HCT116 (cell line): ENCODE results near the gene PLCG2. TPM values are rescaled to one million over a fixed set of nuclear protein-coding genes. Genes with fewer than 3 reads are reported as not detected.

ENCODE experiments used
- ATAC-seq: fragments of 200-7000 bp; cut with Tn5 transposase; 2 replicates; pipeline ENCODE4 v1.9.1; 2020; ENCODE audit warnings: mild to moderate bottlenecking, moderate library complexity
- BruUV-seq: library from RNA; stranded (reverse); fragments of 400-500 nt; replicated peaks from 2 replicates; lab custom pipeline; 2021; lab: Mats Ljungman, UMichigan
- CTCF ChIA-PET: fragments of 300-600 bp; sonication (Branson Sonifier 250); formaldehyde crosslinking; loops from one replicate; lab custom pipeline; 2021; ENCODE audit warnings: antibody characterized with exemption; lab: Charles Lee
- POLR2A ChIA-PET: fragments of 300-600, 350-600 bp; sonication (Branson Sonifier 250); formaldehyde crosslinking; loops from one replicate; lab custom pipeline; 2021; ENCODE audit warnings: antibody characterized with exemption; lab: Charles Lee
- RAD21 ChIA-PET, 2 experiments: fragments of 300-600 bp; sonication (Branson Sonifier 250); formaldehyde crosslinking; loops; one replicate each; lab custom pipeline; 2023; ENCODE audit warnings: low total read pairs in 2 of 2; ENCODE audit not compliant: uncharacterized antibody in 2 of 2, unreplicated experiment in 2 of 2, low non-redundant PET in 1 of 2; lab: Charles Lee
- DNase-seq: peaks from one replicate; pipeline ENCODE4 v3.0.0-alpha.2; 2010; ENCODE audit warnings: low read depth, low spot score
- H2AFZ ChIP-seq: fragments of 200-600 bp; shearing (Covaris generic), sonication (generic); 2 replicates; pipeline ENCODE4 v1.6.1; 2017; ENCODE audit warnings: low read depth, mixed run types, mixed read lengths, antibody characterized with exemption, low read length; ENCODE audit not compliant: poor library complexity, severe bottlenecking
- H3K27ac ChIP-seq: 2 replicates; pipeline ENCODE4 v1.5.1; 2012; ENCODE audit warnings: low read depth, low read length
- H3K27me3 ChIP-seq: fragments of 200-600 bp; sonication (generic); 2 replicates; pipeline ENCODE4 v1.6.1; 2016; ENCODE audit warnings: mixed run types, low read length, mixed read lengths; ENCODE audit not compliant: insufficient read depth
- H3K36me3 ChIP-seq, 2 experiments: fragments of 200-500 bp in 1 of 2; fragments of 200-600 bp in 1 of 2; sonication (Bioruptor generic) in 1 of 2; sonication (generic) in 1 of 2; 2 replicates each; pipeline versions ENCODE4 v1.5.1 to v1.6.1; 2014 to 2016; ENCODE audit warnings: low read length in 2 of 2, inconsistent platforms in 1 of 2, mixed read lengths in 1 of 2, mixed run types in 1 of 2; ENCODE audit not compliant: insufficient read depth in 2 of 2, control insufficient read depth in 1 of 2
- H3K4me1 ChIP-seq, 2 experiments: fragments of 200-600 bp in 1 of 2; sonication (generic) in 1 of 2; 2 replicates each; pipeline versions ENCODE4 v1.5.1 to v1.6.1; 2012 to 2017; ENCODE audit warnings: low read length in 2 of 2, inconsistent platforms in 1 of 2, mild to moderate bottlenecking in 1 of 2, mixed read lengths in 1 of 2, mixed run types in 1 of 2, moderate library complexity in 1 of 2; ENCODE audit not compliant: insufficient read depth in 2 of 2, control insufficient read depth in 1 of 2
- H3K4me2 ChIP-seq: fragments of 200-600 bp; sonication (generic); 2 replicates; pipeline ENCODE4 v1.6.1; 2017; ENCODE audit warnings: mixed run types, low read length, mixed read lengths
- H3K4me3 ChIP-seq, 2 experiments: fragments of 200-600 bp in 1 of 2; sonication (generic) in 1 of 2; replicated peaks in 1 of 2; 2 replicates each; pipeline ENCODE4 v1.5.1; 2011 to 2016; ENCODE audit warnings: low read length in 2 of 2, control low read depth in 1 of 2, low read depth in 1 of 2, mild to moderate bottlenecking in 1 of 2, mixed read lengths in 1 of 2, mixed run types in 1 of 2
- H3K79me2 ChIP-seq: fragments of 200-600 bp; sonication (generic); 2 replicates; pipeline ENCODE4 v1.6.1; 2017; ENCODE audit warnings: mild to moderate bottlenecking, mixed run types, low read length, moderate library complexity, mixed read lengths; ENCODE audit not compliant: insufficient read depth
- H3K9ac ChIP-seq: fragments of 200-600 bp; sonication (generic); 2 replicates; pipeline ENCODE4 v1.6.1; 2016; ENCODE audit warnings: low read length, mixed read lengths
- H3K9me2 ChIP-seq: fragments of 200-600 bp; sonication (generic), shearing (Covaris generic); 2 replicates; pipeline ENCODE4 v1.6.1; 2017; ENCODE audit warnings: mixed run types, mild to moderate bottlenecking, moderate library complexity; ENCODE audit not compliant: insufficient read depth
- H3K9me3 ChIP-seq, 2 experiments: fragments of 200-500 bp in 1 of 2; fragments of 200-600 bp in 1 of 2; sonication (Bioruptor generic) in 1 of 2; sonication (generic) in 1 of 2; 2 replicates each; pipeline ENCODE4 v1.6.1; 2014 to 2017; ENCODE audit warnings: low read length in 2 of 2, mixed read lengths in 2 of 2, inconsistent platforms in 1 of 2, low read depth in 1 of 2, mild to moderate bottlenecking in 1 of 2, mixed run types in 1 of 2, moderate library complexity in 1 of 2; ENCODE audit not compliant: control insufficient read depth in 1 of 2, insufficient read depth in 1 of 2
- H4K20me1 ChIP-seq: fragments of 200-600 bp; sonication (generic), shearing (Covaris generic); 2 replicates; pipeline ENCODE4 v1.6.1; 2017; ENCODE audit warnings: mixed run types, mild to moderate bottlenecking, moderate library complexity; ENCODE audit not compliant: insufficient read depth
- CEBPB ChIP-seq: IDR thresholded peaks from 2 replicates; pipeline ENCODE4 v1.6.1; 2012; ENCODE audit warnings: low read depth
- EGR1 ChIP-seq: IDR thresholded peaks from 2 replicates; pipeline ENCODE4 v1.6.1; 2012; ENCODE audit warnings: low read depth
- EZH2 ChIP-seq: fragments of 200-600 bp; sonication (generic); IDR thresholded peaks from 2 replicates; pipeline ENCODE4 v1.6.1; 2017; ENCODE audit warnings: antibody characterized with exemption, mixed run types
- RAD21 ChIP-seq: IDR thresholded peaks from 2 replicates; pipeline ENCODE4 v1.6.1; 2012; ENCODE audit warnings: low read depth, mild to moderate bottlenecking
- SIN3A ChIP-seq: IDR thresholded peaks from 2 replicates; pipeline ENCODE4 v1.6.1; 2012; ENCODE audit warnings: low read depth
- SP1 ChIP-seq: IDR thresholded peaks from 2 replicates; pipeline ENCODE4 v1.6.1; 2012; ENCODE audit warnings: low read depth
- SRF ChIP-seq: IDR thresholded peaks from 2 replicates; pipeline ENCODE4 v1.6.1; 2012; ENCODE audit warnings: low read depth
- ZFX ChIP-seq: fragments of 450-650 bp; IDR thresholded peaks from 2 replicates; pipeline ENCODE4 v1.6.1; 2017
- intact Hi-C: fragments of 100-400 bp; cut with micrococcal nuclease; formaldehyde crosslinking; loops from 2 replicates; pipeline ENCODE4 v1.10.0; 2022
- total RNA-seq: library from RNA; stranded (reverse); gene quantifications from one replicate; pipeline ENCODE4 v1.2.1, GENCODE V29; 2021; ENCODE audit not compliant: unreplicated experiment
- TF ChIP-seq, protein P1 (sequence below): IDR thresholded peaks from 2 replicates; pipeline ENCODE4 v1.6.1; 2012
- TF ChIP-seq, protein P2 (sequence below), 3 experiments: fragments of 200-600 bp in 1 of 3; sonication (generic) in 1 of 3; IDR thresholded peaks in 2 of 3; conservative IDR thresholded peaks in 1 of 3; 2 replicates each; pipeline ENCODE4 v1.5.1; 2012 to 2017; ENCODE audit warnings: low read depth in 2 of 3, low read length in 2 of 3, antibody characterized with exemption in 1 of 3, borderline replicate concordance in 1 of 3, control low read depth in 1 of 3, mild to moderate bottlenecking in 1 of 3, mixed read lengths in 1 of 3, mixed run types in 1 of 3, moderate library complexity in 1 of 3; ENCODE audit not compliant: insufficient read depth in 1 of 3

The PLCG2 gene
- total RNA-seq, 1 experiment from 2014 or later: 31.2 TPM

DNA sequence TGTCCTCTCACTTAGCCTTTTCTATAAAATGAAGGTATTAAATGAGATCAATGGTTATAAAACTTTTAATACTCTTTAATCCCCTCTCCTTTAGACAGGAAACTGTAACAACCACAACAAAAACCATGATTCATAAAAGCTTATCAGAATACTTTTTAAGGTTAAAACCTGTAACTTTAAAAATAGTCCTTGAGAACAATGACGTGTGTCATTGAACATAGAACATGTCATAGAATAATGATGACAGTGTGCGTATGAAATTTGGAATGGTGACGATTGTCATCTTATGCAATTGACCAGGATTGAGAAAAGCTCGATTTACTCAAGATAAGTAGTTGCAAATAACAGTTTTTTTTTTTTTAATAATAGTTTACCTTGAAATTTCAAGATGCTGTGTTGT lies 94.1 kb downstream of the PLCG2 start:
- DNase-seq: no peak
- no TSS peak for BruUV-seq
- ATAC-seq: no peak
- RAD21 ChIA-PET: interaction anchor here in 1 of 2 experiments (1.4 kb wide), 1 partner anchor 112 kb away, joined by 4 read pairs; no protein-coding TSS in a partner anchor
- Histone ChIP-seq H3K4me2 (no peak overlapping the region), H3K36me3 (no peaks in the 10 kb centered on the region), H3K9me2 (no peaks in the 10 kb centered on the region; the same call in 1 of the 2 replicates), H3K9me3 (no peaks in the 10 kb centered on the region), H3K27me3 (no peaks in the 10 kb centered on the region), H2AFZ (no peak overlapping the region), H3K79me2 (no peaks in the 10 kb centered on the region), H3K4me1 (no peaks in the 10 kb centered on the region), H3K27ac (no peak overlapping the region), H3K9ac (no peak overlapping the region), H4K20me1 (no peaks in the 10 kb centered on the region), H3K4me3 (no peak overlapping the region)
- TF ChIP-seq EZH2 (no peak), ZFX (no peak), SRF (no peak), SIN3A (no peak), EGR1 (no peak), CEBPB (no peak)
- TF ChIP-seq, protein P1, sequence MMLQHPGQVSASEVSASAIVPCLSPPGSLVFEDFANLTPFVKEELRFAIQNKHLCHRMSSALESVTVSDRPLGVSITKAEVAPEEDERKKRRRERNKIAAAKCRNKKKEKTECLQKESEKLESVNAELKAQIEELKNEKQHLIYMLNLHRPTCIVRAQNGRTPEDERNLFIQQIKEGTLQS: no peak
- POLR2A ChIA-PET: interaction anchor here (2.1 kb wide), 1 partner anchor 18 kb away, joined by 7 read pairs; no protein-coding TSS in a partner anchor
- intact Hi-C loops: loop anchor here (5.0 to 10.0 kb wide), 4 partner anchors 96 to 506 kb away; partner anchors contain the start of gene PLCG2
- CTCF ChIA-PET: interaction anchor here (0.7 to 4.8 kb wide), 15 partner anchors 9 to 296 kb away, joined by 3 to 39 read pairs (median 5); partner anchors contain the start of genes MPHOSPH6 and PLCG2

DNA sequence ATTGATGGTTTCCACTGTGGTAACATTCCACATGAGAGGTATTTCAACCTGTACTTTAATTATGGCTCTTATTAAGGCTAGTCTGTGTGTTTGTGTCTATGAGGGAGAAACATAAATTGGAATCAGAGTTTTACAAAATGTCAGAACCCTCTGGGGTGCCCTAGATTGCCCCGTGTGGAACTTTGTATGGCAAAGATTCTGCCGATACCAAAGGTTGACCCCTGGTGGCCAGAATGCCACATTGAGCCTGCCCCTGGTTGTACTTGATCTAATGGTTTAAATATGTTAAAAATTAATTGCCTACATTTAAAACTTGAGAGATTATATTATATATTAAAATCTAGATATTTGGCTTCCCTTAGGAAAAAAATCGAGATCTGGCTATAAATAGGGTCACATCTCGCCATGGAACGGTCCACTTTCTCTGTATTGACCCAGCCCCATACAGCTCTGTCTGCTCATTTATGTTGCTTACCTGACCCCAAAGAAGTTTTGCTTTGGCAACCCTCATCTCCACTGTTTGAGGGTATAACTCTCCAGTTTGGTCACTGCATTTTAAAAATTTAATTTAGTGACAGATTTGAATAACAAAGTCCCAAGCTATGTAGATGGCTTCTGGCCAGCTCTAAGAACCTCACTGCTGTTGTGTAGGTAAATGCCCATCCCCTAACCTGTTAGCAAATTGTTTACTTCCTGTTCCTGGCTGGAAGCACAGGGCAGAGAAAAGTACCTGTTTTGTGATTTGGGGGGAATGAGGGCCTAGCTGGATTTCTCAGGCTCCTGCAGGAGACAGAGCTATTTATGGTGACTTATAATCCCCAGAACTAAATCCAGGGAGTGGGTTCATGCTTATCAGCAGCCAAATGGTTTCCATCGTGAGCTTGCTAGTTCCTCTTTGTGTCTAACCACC lies 95.0 kb downstream of the PLCG2 start:
- H3K9ac ChIP-seq: no peak overlapping the region
- H3K27me3 ChIP-seq: no peaks in the 10 kb centered on the region
- H4K20me1 ChIP-seq: no peaks in the 10 kb centered on the region
- no peak for TF ChIP-seq ZFX
- no peak for TF ChIP-seq SP1
- TF ChIP-seq RAD21: peak; percentile 81
- TF ChIP-seq, protein P2, sequence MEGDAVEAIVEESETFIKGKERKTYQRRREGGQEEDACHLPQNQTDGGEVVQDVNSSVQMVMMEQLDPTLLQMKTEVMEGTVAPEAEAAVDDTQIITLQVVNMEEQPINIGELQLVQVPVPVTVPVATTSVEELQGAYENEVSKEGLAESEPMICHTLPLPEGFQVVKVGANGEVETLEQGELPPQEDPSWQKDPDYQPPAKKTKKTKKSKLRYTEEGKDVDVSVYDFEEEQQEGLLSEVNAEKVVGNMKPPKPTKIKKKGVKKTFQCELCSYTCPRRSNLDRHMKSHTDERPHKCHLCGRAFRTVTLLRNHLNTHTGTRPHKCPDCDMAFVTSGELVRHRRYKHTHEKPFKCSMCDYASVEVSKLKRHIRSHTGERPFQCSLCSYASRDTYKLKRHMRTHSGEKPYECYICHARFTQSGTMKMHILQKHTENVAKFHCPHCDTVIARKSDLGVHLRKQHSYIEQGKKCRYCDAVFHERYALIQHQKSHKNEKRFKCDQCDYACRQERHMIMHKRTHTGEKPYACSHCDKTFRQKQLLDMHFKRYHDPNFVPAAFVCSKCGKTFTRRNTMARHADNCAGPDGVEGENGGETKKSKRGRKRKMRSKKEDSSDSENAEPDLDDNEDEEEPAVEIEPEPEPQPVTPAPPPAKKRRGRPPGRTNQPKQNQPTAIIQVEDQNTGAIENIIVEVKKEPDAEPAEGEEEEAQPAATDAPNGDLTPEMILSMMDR (IDR thresholded peaks at IDR 0.05 in 2 of 3, conservative IDR thresholded peaks at IDR 0.05 in 1 of 3; ENCODE audit: borderline replicate concordance in 1 of 3, insufficient read depth in 1 of 3, low read depth in 2 of 3, low read length in 2 of 3): peak; percentile 91 to 99 (median 97)
- no peak for TF ChIP-seq EGR1
- TF ChIP-seq, all 23 proteins: peak for 2
- no peak overlapping the region; the same call in 1 of the 2 replicates for H3K4me2 ChIP-seq
- H2AFZ ChIP-seq: no peak overlapping the region
- no TSS peak for BruUV-seq
- H3K4me1 ChIP-seq: no peaks in the 10 kb centered on the region
- no peak overlapping the region for H3K4me3 ChIP-seq
- RAD21 ChIA-PET: interaction anchor here in 1 of 2 experiments (1.4 kb wide), 1 partner anchor 113 kb away, joined by 4 read pairs; no protein-coding TSS in a partner anchor
- ATAC-seq (peak; percentile 98), DNase-seq (peak; percentile 57)
- H3K27ac ChIP-seq: no peak overlapping the region
- H3K9me3 ChIP-seq: no peaks in the 10 kb centered on the region
- H3K36me3 ChIP-seq: no peaks in the 10 kb centered on the region
- POLR2A ChIA-PET: interaction anchor here (2.1 kb wide), 1 partner anchor 18 kb away, joined by 7 read pairs; no protein-coding TSS in a partner anchor
- intact Hi-C loops: loop anchor here (5.0 to 10.0 kb wide), 4 partner anchors 97 to 507 kb away; partner anchors contain the start of gene PLCG2
- H3K9me2 ChIP-seq: no peaks in the 10 kb centered on the region
- CTCF ChIA-PET: interaction anchor here (0.7 to 4.8 kb wide), 18 partner anchors 9 to 296 kb away, joined by 3 to 39 read pairs (median 5); partner anchors contain the start of genes MPHOSPH6 and PLCG2
- no peaks in the 10 kb centered on the region for H3K79me2 ChIP-seq
